ENCODE measurements around the gene NPR2. TPM values are rescaled to one million over a fixed set of nuclear protein-coding genes. Genes with fewer than 3 reads are reported as not detected.

The NPR2 gene
- total RNA-seq, 1 experiment from 2014 or later = 40.5 TPM

GRCh38 chr9:35847792-35848572 is 56.6 kb downstream of the NPR2 start:
- no peak for DNase-seq
- no peaks in the 10 kb centered on the region for H3K27me3 Mint-ChIP-seq (ENCODE audit: insufficient read depth, unreplicated experiment)
- intact Hi-C loops (cut with micrococcal nuclease; ENCODE audit: unreplicated experiment) = no loop called here
- H3K4me1 ChIP-seq = no peaks in the 10 kb centered on the region
- TF ChIP-seq CTCF (IDR thresholded peaks at IDR 0.05; ENCODE audit: insufficient read depth in 1 of 2, low read depth in 1 of 2, low read length in 1 of 2, severe bottlenecking in 1 of 2, unreplicated experiment in 1 of 2) = no peak
- H3K4me3 ChIP-seq (ENCODE audit: low read depth, low read length) = no peak overlapping the region
- no peaks in the 10 kb centered on the region for H3K36me3 ChIP-seq (ENCODE audit: control insufficient read depth, insufficient read depth, low read length)
- no peaks in the 10 kb centered on the region for H3K27me3 ChIP-seq (replicated peaks; ENCODE audit: control insufficient read depth, insufficient read depth, low read length)
- H3K4me3 Mint-ChIP-seq (ENCODE audit: unreplicated experiment) = no peak overlapping the region
- H3K9me3 ChIP-seq = no peaks in the 10 kb centered on the region
- peaks cover 7% of the 10 kb centered on the region for H3K4me1 Mint-ChIP-seq (ENCODE audit: low read depth, unreplicated experiment)
- no TSS peak for BruUV-seq (replicated peaks)
- ChIA-PET POLR2A (no interaction called here), CTCF (no interaction called here)
- no peak overlapping the region for H3K27ac Mint-ChIP-seq (ENCODE audit: unreplicated experiment)
- no peaks in the 10 kb centered on the region for H3K9me3 Mint-ChIP-seq (ENCODE audit: unreplicated experiment)
- no peaks in the 10 kb centered on the region for H3K36me3 Mint-ChIP-seq (ENCODE audit: insufficient read depth, unreplicated experiment)

GRCh38 chr9:35852267-35852815 is 61.0 kb downstream of the NPR2 start:
- intact Hi-C loops (cut with micrococcal nuclease; ENCODE audit: unreplicated experiment) = no loop called here
- H3K4me3 ChIP-seq (ENCODE audit: low read depth, low read length) = no peak overlapping the region
- H3K27me3 ChIP-seq (replicated peaks; ENCODE audit: control insufficient read depth, insufficient read depth, low read length) = no peaks in the 10 kb centered on the region
- H3K36me3 Mint-ChIP-seq (ENCODE audit: insufficient read depth, unreplicated experiment) = no peaks in the 10 kb centered on the region
- H3K4me1 ChIP-seq = no peaks in the 10 kb centered on the region
- H3K9me3 ChIP-seq = no peaks in the 10 kb centered on the region
- ChIA-PET POLR2A (interaction anchor here (0.6 kb wide), 1 partner anchor 334 kb away, joined by 3 read pairs; no protein-coding TSS in a partner anchor), CTCF (no interaction called here)
- TF ChIP-seq CTCF (IDR thresholded peaks at IDR 0.05; ENCODE audit: insufficient read depth in 1 of 2, low read depth in 1 of 2, low read length in 1 of 2, severe bottlenecking in 1 of 2, unreplicated experiment in 1 of 2) = no peak
- H3K4me1 Mint-ChIP-seq (ENCODE audit: low read depth, unreplicated experiment) = no peaks in the 10 kb centered on the region
- DNase-seq = no peak
- BruUV-seq (replicated peaks) = no TSS peak
- H3K36me3 ChIP-seq (ENCODE audit: control insufficient read depth, insufficient read depth, low read length) = no peaks in the 10 kb centered on the region
- peaks cover 5% of the 10 kb centered on the region for H3K27me3 Mint-ChIP-seq (ENCODE audit: insufficient read depth, unreplicated experiment)
- H3K27ac Mint-ChIP-seq (ENCODE audit: unreplicated experiment) = no peak overlapping the region
- H3K4me3 Mint-ChIP-seq (ENCODE audit: unreplicated experiment) = no peak overlapping the region
- H3K9me3 Mint-ChIP-seq (ENCODE audit: unreplicated experiment) = no peaks in the 10 kb centered on the region

- Mint-ChIP-seq H3K36me3 (ENCODE audit: insufficient read depth, unreplicated experiment) (no peaks in the 10 kb centered on the region), H3K27ac (ENCODE audit: unreplicated experiment) (no peak overlapping the region), H3K9me3 (ENCODE audit: unreplicated experiment) (no peaks in the 10 kb centered on the region), H3K4me3 (ENCODE audit: unreplicated experiment) (no peak overlapping the region), H3K4me1 (ENCODE audit: low read depth, unreplicated experiment) (no peaks in the 10 kb centered on the region), H3K27me3 (ENCODE audit: insufficient read depth, unreplicated experiment) (peaks cover 5% of the 10 kb centered on the region)
- no peak for DNase-seq
- Histone ChIP-seq H3K4me3 (ENCODE audit: low read depth, low read length) (no peak overlapping the region), H3K27me3 (replicated peaks; ENCODE audit: control insufficient read depth, insufficient read depth, low read length) (no peaks in the 10 kb centered on the region), H3K9me3 (no peaks in the 10 kb centered on the region), H3K4me1 (no peaks in the 10 kb centered on the region), H3K36me3 (ENCODE audit: control insufficient read depth, insufficient read depth, low read length) (no peaks in the 10 kb centered on the region)
- TF ChIP-seq CTCF (IDR thresholded peaks at IDR 0.05; ENCODE audit: insufficient read depth in 1 of 2, low read depth in 1 of 2, low read length in 1 of 2, severe bottlenecking in 1 of 2, unreplicated experiment in 1 of 2) = no peak
- no TSS peak for BruUV-seq (replicated peaks)
- ChIA-PET POLR2A (no interaction called here), CTCF (interaction anchor here (0.6 kb wide), 1 partner anchor 23 kb away, joined by 4 read pairs; no protein-coding TSS in a partner anchor)
- intact Hi-C loops (cut with micrococcal nuclease; ENCODE audit: unreplicated experiment) = no loop called here
These were observed 61.8 kb downstream of the NPR2 start for GRCh38 chr9:35852876-35853865.

All from Caco-2 (cell line).